DMS79 treated with DMSO at 0.1 percent for 48 hours (cell line): ENCODE data around the gene WARS2.

Source experiments
- DNase-seq: peaks from one replicate; lab custom pipeline; 2025; lab: John Stamatoyannopoulos, UW

The WARS2 gene

DNA sequence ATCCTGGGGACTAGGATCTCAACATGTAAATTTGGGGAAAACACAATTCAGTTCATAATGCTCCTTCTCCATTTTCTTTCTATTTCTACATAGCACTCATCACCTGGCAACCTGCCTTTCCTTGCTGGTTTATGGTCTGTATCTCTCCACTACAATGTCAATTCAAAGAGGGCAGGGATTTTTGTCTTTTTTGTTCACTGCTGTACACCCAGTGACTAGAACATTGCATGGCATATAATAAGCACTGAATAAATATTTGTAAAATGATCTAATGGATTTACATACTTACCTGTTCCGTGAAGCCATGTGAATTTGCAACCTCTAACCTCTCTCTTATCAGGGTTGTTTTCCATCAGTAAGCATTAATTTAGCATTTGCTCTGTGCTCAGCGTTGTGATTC is 124.9 kb downstream of the WARS2 start:
- DNase-seq: no peak

- no peak for DNase-seq
Measured at GRCh38 chr1:119012383-119012782, 128.1 kb downstream of the WARS2 start.

GRCh38 chr1:119011706-119012105 is 128.7 kb downstream of the WARS2 start:
- no peak for DNase-seq

DNA sequence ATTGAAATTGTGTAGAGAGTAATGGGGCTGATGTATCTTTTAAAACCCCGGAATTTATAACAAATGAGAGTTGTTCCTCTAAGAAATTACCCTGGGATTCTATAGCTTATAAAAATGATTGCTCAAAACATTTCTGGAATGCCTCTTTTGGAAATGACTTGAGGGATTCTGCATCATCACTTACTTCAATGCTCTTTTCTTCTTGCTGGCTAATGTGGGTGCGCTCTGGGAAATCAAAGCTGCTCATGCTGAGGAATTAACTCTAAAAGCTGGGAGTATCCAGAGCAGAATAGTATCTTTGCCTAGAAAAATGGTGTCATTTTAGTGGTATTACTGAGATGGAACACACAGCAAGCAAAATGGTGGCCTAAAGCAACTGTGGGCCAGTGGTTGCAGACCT is 129.3 kb downstream of the WARS2 start:
- DNase-seq: no peak

GRCh38 chr1:119010201-119010600 is 130.3 kb downstream of the WARS2 start:
- no peak for DNase-seq

- no peak for DNase-seq
Measured at GRCh38 chr1:119009312-119009655, 131.2 kb downstream of the WARS2 start.

GRCh38 chr1:119008483-119009311 is 131.8 kb downstream of the WARS2 start:
- peak; percentile 54 for DNase-seq

DNA sequence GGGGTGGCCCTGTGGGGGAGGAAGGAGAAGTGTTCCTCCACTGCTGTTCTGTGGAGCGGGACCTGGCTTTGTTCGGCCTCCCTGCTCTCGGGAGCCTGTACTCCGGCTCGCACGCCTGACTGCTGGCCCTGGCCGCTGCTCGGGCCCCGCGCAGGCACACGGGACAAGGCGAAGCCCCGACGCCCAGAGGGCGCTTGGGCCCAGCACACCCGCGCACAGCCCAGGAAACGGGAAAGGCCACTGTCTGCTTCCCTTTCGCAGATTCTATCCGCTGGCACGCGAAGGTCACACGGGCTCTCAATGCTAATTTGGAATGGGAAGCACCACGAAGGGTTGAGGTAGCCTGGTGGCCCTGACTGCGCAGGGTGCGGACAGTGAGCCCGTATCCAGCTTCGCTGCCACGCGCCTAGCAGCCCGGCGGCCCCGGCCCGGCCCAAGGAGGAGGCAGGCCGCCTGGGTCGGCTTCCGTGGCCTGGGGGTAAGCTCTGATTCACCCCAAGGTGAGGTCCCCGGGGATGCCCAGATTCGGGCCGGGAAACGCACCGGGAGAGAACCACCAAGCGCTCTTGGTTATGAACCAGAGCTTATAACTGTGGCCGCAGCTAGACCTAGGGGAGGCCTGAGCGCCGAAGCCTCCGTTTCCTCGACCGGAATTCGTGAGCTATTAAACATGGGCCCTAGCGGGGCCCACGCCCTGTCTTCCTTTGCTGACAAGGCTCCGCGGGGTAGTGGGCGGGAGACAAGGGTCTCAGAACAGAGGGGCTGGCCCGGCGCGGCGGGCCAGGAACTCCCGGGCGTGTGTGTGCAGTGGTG is 132.6 kb downstream of the WARS2 start:
- no peak for DNase-seq

DNA sequence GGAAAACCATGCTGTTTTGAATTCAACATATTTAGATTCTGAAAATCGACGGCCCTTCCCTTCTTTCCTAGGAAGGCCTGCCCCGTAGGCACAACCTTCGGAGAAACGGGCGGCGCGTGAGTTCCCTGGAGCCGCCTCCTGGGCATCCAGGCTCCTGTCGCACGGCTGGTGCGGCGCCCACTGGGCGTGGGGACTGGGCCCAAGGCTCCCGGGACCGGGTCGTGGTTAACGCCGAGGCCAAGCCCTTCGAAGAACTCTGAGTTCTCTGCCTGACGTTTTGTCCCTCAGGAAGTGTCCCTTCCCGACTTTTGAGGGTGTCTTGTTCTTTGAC is 133.1 kb downstream of the WARS2 start:
- no peak for DNase-seq

GRCh38 chr1:119006406-119007279 is 133.8 kb downstream of the WARS2 start:
- DNase-seq: no peak

- no peak for DNase-seq
Measured at GRCh38 chr1:119005724-119006405, 134.6 kb downstream of the WARS2 start.

DNA sequence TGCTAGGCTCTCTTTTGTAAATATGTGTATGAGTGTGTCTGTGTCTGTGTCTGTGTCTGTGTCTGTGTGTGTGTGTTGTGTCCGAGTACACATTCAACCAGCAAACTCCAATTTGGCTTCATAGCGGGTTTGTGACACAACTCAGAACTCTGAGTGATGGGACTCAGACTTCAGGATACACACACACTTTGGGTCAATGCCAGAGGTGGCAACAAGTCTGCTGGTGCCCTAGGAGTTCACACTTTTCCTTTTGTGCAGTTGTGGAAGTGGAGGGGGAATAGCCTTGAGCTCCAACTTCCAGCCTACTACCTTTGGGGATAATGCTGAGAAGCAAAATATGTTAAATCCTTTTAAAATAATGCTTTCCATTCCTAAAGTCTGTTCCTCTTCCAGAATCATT is 135.7 kb downstream of the WARS2 start:
- DNase-seq: no peak

- DNase-seq: no peak
Measured at GRCh38 chr1:119004129-119004527, 136.3 kb downstream of the WARS2 start.

DNA sequence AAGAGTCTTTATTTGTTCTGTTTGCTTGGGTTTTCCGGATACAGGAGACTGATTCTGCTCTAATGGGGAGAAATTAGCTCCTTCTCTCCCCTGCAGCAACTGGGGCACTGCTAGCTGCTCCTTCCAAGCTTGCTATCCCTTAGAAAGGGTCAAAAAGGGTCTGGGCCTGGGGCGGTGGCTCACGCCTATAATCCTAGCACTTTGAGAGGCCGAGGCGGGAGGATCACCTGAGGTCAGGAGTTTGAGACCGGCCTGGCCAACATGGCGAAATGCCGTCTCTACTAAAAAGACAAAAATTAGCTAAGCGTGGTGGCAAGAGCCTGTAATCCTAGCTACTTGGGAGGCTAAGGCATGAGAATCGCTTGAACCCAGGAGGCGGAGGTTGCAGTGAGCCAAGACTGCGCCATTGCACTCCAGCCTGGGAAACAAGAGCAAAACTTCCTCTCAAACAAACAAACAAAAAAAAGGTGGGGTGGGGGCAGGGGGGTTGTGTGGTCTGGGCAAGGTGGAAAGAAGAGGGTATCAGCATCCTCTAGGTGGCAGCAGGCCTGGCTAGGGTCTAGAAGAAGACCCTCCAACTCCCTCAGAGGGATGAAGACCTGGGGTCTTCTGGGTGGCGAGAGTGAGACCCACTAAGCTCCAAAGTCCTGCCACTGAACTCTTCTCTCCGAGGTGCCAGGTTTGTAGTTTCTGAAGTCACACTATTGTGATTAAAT is 136.9 kb downstream of the WARS2 start:
- DNase-seq: no peak

- no peak for DNase-seq
Measured at GRCh38 chr1:119002028-119002686, 138.3 kb downstream of the WARS2 start.

- DNase-seq: no peak
Measured at GRCh38 chr1:119001181-119002027, 139.0 kb downstream of the WARS2 start.

DNA sequence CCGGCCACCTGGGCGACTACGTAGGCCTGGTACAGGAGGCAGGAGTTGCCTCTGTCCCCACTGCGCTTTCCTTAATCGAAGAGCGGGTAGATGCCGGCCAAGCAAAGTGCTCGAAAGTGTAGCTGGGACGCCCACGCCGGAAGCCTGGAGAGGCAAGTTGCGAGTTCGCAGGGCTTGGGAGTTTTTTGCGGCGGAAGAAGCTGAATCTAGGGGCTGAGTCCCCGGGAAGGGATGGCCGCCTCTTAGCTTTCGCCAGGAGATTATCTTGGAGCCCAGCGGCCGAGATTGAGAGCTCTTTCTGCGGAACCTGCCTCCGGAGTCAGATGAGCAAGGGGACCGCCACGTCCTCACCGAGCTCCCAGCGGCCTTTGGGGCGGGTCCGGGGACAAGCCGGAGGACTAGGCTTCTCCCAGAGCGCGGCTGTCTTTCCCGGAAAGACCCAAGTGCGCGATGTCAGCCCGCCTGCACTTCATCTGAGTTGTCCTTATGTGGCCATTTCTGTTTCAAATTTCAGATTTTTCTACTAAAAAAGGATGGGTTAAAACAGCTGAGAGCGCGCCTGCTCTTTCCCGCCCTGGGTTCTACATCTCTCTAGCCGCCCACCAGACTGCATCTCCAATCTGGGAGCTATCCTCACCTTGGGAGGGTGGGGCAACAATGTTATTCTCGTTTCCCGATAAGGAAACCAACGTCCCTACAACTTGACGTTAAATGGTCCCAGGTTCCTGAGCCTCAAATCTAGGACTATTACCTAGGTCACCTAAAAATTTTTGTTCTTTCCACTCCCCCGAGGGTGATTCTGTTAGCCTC is 139.9 kb downstream of the WARS2 start:
- no peak for DNase-seq

- no peak for DNase-seq
Measured at GRCh38 chr1:118999348-119000071, 140.9 kb downstream of the WARS2 start.
